ENCODE measurements around the gene GLP2R. TPM values are rescaled to one million over a fixed set of nuclear protein-coding genes. Genes with fewer than 3 reads are reported as not detected.

The GLP2R gene
- total and polyA plus RNA-seq, 8 donors = 0.93 to 2.6 (median 2.2) TPM

GRCh38 chr17:9868552-9868951 lies 42.8 kb downstream of the GLP2R start:
- H3K4me3 ChIP-seq = no peak overlapping the region
- no peak for DNase-seq
- no peak for ATAC-seq
- intact Hi-C loops (cut with DNase I) = no loop called here
- TF ChIP-seq CTCF (IDR thresholded peaks at IDR 0.05) = no peak
- no peak overlapping the region for H3K27ac ChIP-seq
- peaks cover 0 to 6% of the 10 kb centered on the region in 2 donors for H3K27me3 ChIP-seq
- H3K9me3 ChIP-seq = no peaks in the 10 kb centered on the region
- no peaks in the 10 kb centered on the region for H3K36me3 ChIP-seq
- no peaks in the 10 kb centered on the region for H3K4me1 ChIP-seq

- no peak overlapping the region for H3K4me3 ChIP-seq
- no peak for ATAC-seq
- intact Hi-C loops (cut with DNase I) = no loop called here
- H3K4me1 ChIP-seq = no peaks in the 10 kb centered on the region
- DNase-seq = no peak
- no peaks in the 10 kb centered on the region for H3K9me3 ChIP-seq
- H3K27me3 ChIP-seq = peaks cover 0 to 6% of the 10 kb centered on the region in 2 donors
- no peak overlapping the region for H3K27ac ChIP-seq
- H3K36me3 ChIP-seq = no peaks in the 10 kb centered on the region
- TF ChIP-seq CTCF (IDR thresholded peaks at IDR 0.05) = no peak
Measured at GRCh38 chr17:9872852-9873251, 47.1 kb downstream of the GLP2R start.

GRCh38 chr17:9874722-9875121 lies 49.0 kb downstream of the GLP2R start:
- intact Hi-C loops (cut with DNase I) = no loop called here
- no peak for ATAC-seq
- Histone ChIP-seq H3K36me3 (no peaks in the 10 kb centered on the region), H3K4me3 (no peak overlapping the region), H3K4me1 (peaks cover 0 to 4% of the 10 kb centered on the region in 2 donors), H3K27ac (no peak overlapping the region), H3K9me3 (no peaks in the 10 kb centered on the region), H3K27me3 (peaks cover 0 to 6% of the 10 kb centered on the region in 2 donors)
- no peak for TF ChIP-seq CTCF (IDR thresholded peaks at IDR 0.05)
- no peak for DNase-seq

- DNase-seq = no peak
- Histone ChIP-seq H3K36me3 (no peaks in the 10 kb centered on the region), H3K4me3 (no peak overlapping the region), H3K27ac (no peak overlapping the region), H3K27me3 (peaks cover 0 to 6% of the 10 kb centered on the region in 2 donors), H3K9me3 (no peaks in the 10 kb centered on the region), H3K4me1 (peaks cover 0 to 10% of the 10 kb centered on the region in 2 donors)
- peak; percentile 80 for ATAC-seq
- no peak for TF ChIP-seq CTCF (IDR thresholded peaks at IDR 0.05)
- intact Hi-C loops (cut with DNase I) = no loop called here
Measured at GRCh38 chr17:9875441-9875840, 49.7 kb downstream of the GLP2R start.

- no peak for TF ChIP-seq CTCF (IDR thresholded peaks at IDR 0.05)
- no peak overlapping the region for H3K4me3 ChIP-seq
- H3K27me3 ChIP-seq = no peaks in the 10 kb centered on the region
- H3K27ac ChIP-seq = no peak overlapping the region
- H3K4me1 ChIP-seq = peaks cover 0 to 17% of the 10 kb centered on the region in 2 donors
- intact Hi-C loops (cut with DNase I) = no loop called here
- DNase-seq = no peak
- H3K9me3 ChIP-seq = peaks cover 0 to 14% of the 10 kb centered on the region in 2 donors
- no peak for ATAC-seq
- no peaks in the 10 kb centered on the region for H3K36me3 ChIP-seq
Measured at GRCh38 chr17:9878356-9878755, 52.6 kb downstream of the GLP2R start.
